GM23248 (cell line): Measurements from ENCODE around the gene MINDY3.

ENCODE experiments used
- EZH2 ChIP-seq: fragments of 200-600 bp; sonication (generic); IDR thresholded peaks from 2 replicates; pipeline ENCODE4 v1.6.1; 2018; ENCODE audit warnings: antibody characterized with exemption, mild to moderate bottlenecking; ENCODE audit not compliant: insufficient read depth, poor library complexity, severe bottlenecking
- EZH2phosphoT487 ChIP-seq: fragments of 200-600 bp; sonication (generic); IDR thresholded peaks from 2 replicates; pipeline ENCODE4 v1.6.1; 2018; ENCODE audit warnings: antibody characterized with exemption, moderate library complexity, mild to moderate bottlenecking, low read depth; ENCODE audit not compliant: insufficient read depth

DNA sequence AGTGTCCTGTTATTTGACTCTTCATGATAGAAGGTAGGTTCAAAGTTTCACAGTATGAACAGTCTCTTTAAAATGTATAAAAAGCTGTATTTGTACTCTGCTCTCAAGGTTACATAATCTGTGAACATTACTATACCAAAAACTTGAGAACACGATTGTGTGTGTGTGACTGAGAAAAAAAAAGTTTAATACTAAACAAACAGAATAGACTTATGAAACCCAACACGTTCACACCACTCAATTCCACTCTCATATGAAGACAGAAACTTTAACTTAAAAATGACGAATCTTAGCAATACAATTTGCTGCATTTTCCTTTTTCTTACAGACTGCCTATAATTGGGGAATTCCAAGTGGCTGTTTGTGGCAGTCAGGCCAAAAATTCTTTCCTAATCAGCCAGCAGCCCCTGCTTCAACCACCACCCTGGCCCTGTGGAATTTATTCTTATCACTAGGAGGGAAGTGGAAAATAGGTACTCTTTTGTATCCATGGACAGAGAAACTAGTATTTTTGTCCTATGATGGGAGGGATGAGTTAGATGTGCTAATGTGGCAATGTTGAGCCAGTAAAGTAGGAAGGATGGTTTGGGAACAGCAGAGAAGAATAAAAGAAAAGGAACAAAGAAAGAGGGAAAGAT, 42.8 kb downstream of the MINDY3 start:
- TF ChIP-seq EZH2 (no peak), EZH2phosphoT487 (no peak)
